Keratinocyte (primary cell): ENCODE measurements around the gene CA5A. TPM values are rescaled to one million over a fixed set of nuclear protein-coding genes. Genes with fewer than 3 reads are reported as not detected.

Experiments
- DNase-seq: peaks from one replicate; pipeline ENCODE4 v3.0.0-alpha.2; 2011; ENCODE audit warnings: low read depth, missing footprints, low spot score
- FAIRE-seq: peaks from 2 replicates; lab custom pipeline; 2011; peaks lifted over from hg19 to GRCh38; lab: Jason Lieb, UNC
- H2AFZ ChIP-seq: 2 replicates; pipeline ENCODE4 v1.6.0; 2012; ENCODE audit warnings: low read length, control low read depth, inconsistent platforms; ENCODE audit not compliant: control insufficient read depth
- H3K27ac ChIP-seq: 2 replicates; pipeline ENCODE4 v1.5.1; 2011; ENCODE audit warnings: low read length; ENCODE audit not compliant: control insufficient read depth, insufficient read depth
- H3K27me3 ChIP-seq: 3 replicates; pipeline ENCODE4 v1.6.0; 2011; ENCODE audit warnings: low read length; ENCODE audit not compliant: control insufficient read depth, insufficient read depth; ENCODE audit errors: extremely low read depth
- H3K36me3 ChIP-seq, 2 experiments: 2 replicates in 1 of 2; 3 replicates in 1 of 2; pipeline ENCODE4 v1.5.1; 2011; ENCODE audit warnings: low read length in 2 of 2, mild to moderate bottlenecking in 1 of 2; ENCODE audit not compliant: control insufficient read depth in 2 of 2, insufficient read depth in 2 of 2; ENCODE audit errors: extremely low read depth in 1 of 2
- H3K4me1 ChIP-seq: 3 replicates; pipeline ENCODE4 v1.5.1; 2011; ENCODE audit warnings: low read length; ENCODE audit not compliant: control insufficient read depth, insufficient read depth; ENCODE audit errors: extremely low read depth
- H3K4me2 ChIP-seq: 3 replicates; pipeline ENCODE4 v1.6.0; 2011; ENCODE audit warnings: low read depth, low read length; ENCODE audit not compliant: control insufficient read depth, insufficient read depth; ENCODE audit errors: extremely low read depth
- H3K4me3 ChIP-seq, 3 experiments: fragments of 200-600 bp in 1 of 3; sonication (generic) in 1 of 3; 2 replicates in 2 of 3; 3 replicates in 1 of 3; pipeline ENCODE4 v1.5.1; 2011 to 2016; ENCODE audit warnings: low read length in 3 of 3, mild to moderate bottlenecking in 3 of 3, control low read depth in 2 of 3, inconsistent platforms in 1 of 3, low read depth in 1 of 3, mixed read lengths in 1 of 3, mixed run types in 1 of 3, moderate library complexity in 1 of 3; ENCODE audit not compliant: control insufficient read depth in 2 of 3, insufficient read depth in 2 of 3; ENCODE audit errors: extremely low read depth in 1 of 3
- H3K79me2 ChIP-seq: 2 replicates; pipeline ENCODE4 v1.6.0; 2012; ENCODE audit warnings: low read length; ENCODE audit not compliant: control insufficient read depth, insufficient read depth
- H3K9ac ChIP-seq: 3 replicates; pipeline ENCODE4 v1.6.0; 2011; ENCODE audit warnings: low read length; ENCODE audit not compliant: control insufficient read depth, insufficient read depth; ENCODE audit errors: extremely low read depth
- H3K9me1 ChIP-seq: 3 replicates; pipeline ENCODE4 v1.6.0; 2011; ENCODE audit warnings: low read length; ENCODE audit not compliant: control insufficient read depth, insufficient read depth; ENCODE audit errors: extremely low read depth
- H3K9me3 ChIP-seq: 2 replicates; pipeline ENCODE4 v1.5.1; 2012; ENCODE audit warnings: low read depth, low read length; ENCODE audit not compliant: control insufficient read depth
- H4K20me1 ChIP-seq: 3 replicates; pipeline ENCODE4 v1.6.0; 2011; ENCODE audit warnings: low read length; ENCODE audit not compliant: control insufficient read depth, insufficient read depth; ENCODE audit errors: extremely low read depth
- EZH2 ChIP-seq: IDR thresholded peaks from one replicate; pipeline ENCODE4 v1.6.1; 2012; ENCODE audit warnings: inconsistent platforms, mild to moderate bottlenecking, low read length, moderate library complexity
- dilution Hi-C: fragments of 300-500 bp; cut with MboI; formaldehyde crosslinking; loops from one replicate; pipeline ENCODE4 v1.7.0; 2020; ENCODE audit warnings: low sequenced_read_pairs; ENCODE audit not compliant: extremely low pct_ligation_motif_present
- polyA plus RNA-seq, 5 experiments: library from polyadenylated mRNA; depleted of rRNA in 3 of 5; stranded (reverse) in 3 of 5; stranded (forward) in 1 of 5; unstranded in 1 of 5; fragments of >200 nt; gene quantifications; 1 replicate in 1 of 5; 2 replicates in 3 of 5; 3 replicates in 1 of 5; pipeline versions ENCODE4 v1.2.1 to v1.2.3, GENCODE V29; 2011 to 2012; ENCODE audit warnings: missing spikeins in 2 of 5, low read depth in 1 of 5, low replicate concordance in 1 of 5
- TF ChIP-seq, protein P1 (sequence below), 3 experiments: IDR thresholded peaks in 1 of 3; conservative IDR thresholded peaks in 1 of 3; optimal IDR thresholded peaks in 1 of 3; 2 replicates in 2 of 3; 3 replicates in 1 of 3; pipeline versions ENCODE3 to v1.5.1; 2011; ENCODE audit warnings: low read length in 3 of 3, mild to moderate bottlenecking in 3 of 3, moderate library complexity in 2 of 3, control low read depth in 1 of 3, inconsistent platforms in 1 of 3; ENCODE audit not compliant: insufficient read depth in 2 of 3; ENCODE audit errors: extremely low read depth in 1 of 3

Gene CA5A
- polyA plus RNA-seq, 1 donor (not counting 4 experiments of a cell fraction or from before 2014, with no cell fraction given): not detected

DNA sequence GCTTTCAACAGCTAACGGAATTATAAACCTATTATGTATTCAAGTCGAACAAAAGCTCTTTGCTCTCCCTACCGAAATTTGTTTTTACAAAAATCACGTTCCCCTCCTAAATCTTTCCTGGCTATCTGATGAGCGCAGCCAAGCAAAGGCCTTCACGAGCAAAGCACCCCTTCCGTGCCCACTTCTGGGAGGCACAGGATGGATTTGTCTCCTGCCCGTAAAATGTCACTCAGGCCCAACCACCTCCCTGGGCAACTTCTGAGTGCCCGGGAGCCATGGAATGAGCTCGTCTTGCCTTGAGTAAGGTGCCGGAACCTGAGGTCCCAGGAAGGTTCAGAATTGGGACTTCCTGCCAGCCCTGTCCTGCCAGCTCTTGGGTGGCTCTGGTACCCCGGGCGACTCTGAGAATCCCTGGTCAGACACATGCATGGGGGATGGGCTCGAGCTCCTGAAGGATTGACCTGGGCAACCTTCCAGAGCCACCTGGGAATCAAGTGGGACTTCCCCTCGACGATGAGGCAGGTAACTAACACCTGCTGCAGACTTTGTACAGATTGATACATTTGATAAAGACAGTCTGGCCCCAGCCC lies 86.8 kb downstream of the CA5A start:
- Histone ChIP-seq H3K27ac (no peak overlapping the region), H3K27me3 (no peaks in the 10 kb centered on the region), H3K4me1 (peaks cover 43% of the 10 kb centered on the region), H3K36me3 (peaks cover 42 to 81% of the 10 kb centered on the region in 2 experiments), H3K9me3 (no peaks in the 10 kb centered on the region), H3K9me1 (peaks cover 5% of the 10 kb centered on the region), H3K4me2 (no peak overlapping the region), H3K79me2 (peaks cover 96% of the 10 kb centered on the region), H4K20me1 (peaks cover 61% of the 10 kb centered on the region), H2AFZ (no peak overlapping the region), H3K9ac (no peak overlapping the region), H3K4me3 (no peak overlapping the region)
- DNase-seq: no peak
- TF ChIP-seq, protein P1, sequence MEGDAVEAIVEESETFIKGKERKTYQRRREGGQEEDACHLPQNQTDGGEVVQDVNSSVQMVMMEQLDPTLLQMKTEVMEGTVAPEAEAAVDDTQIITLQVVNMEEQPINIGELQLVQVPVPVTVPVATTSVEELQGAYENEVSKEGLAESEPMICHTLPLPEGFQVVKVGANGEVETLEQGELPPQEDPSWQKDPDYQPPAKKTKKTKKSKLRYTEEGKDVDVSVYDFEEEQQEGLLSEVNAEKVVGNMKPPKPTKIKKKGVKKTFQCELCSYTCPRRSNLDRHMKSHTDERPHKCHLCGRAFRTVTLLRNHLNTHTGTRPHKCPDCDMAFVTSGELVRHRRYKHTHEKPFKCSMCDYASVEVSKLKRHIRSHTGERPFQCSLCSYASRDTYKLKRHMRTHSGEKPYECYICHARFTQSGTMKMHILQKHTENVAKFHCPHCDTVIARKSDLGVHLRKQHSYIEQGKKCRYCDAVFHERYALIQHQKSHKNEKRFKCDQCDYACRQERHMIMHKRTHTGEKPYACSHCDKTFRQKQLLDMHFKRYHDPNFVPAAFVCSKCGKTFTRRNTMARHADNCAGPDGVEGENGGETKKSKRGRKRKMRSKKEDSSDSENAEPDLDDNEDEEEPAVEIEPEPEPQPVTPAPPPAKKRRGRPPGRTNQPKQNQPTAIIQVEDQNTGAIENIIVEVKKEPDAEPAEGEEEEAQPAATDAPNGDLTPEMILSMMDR (optimal IDR thresholded peaks at IDR 0.05 in 1 of 3, IDR thresholded peaks at IDR 0.05 in 1 of 3, conservative IDR thresholded peaks at IDR 0.05 in 1 of 3; ENCODE audit: extremely low read depth in 1 of 3, insufficient read depth in 2 of 3, low read length in 3 of 3): no peak
- TF ChIP-seq EZH2: no peak
- FAIRE-seq: no peak
- dilution Hi-C loops: no loop called here

DNA sequence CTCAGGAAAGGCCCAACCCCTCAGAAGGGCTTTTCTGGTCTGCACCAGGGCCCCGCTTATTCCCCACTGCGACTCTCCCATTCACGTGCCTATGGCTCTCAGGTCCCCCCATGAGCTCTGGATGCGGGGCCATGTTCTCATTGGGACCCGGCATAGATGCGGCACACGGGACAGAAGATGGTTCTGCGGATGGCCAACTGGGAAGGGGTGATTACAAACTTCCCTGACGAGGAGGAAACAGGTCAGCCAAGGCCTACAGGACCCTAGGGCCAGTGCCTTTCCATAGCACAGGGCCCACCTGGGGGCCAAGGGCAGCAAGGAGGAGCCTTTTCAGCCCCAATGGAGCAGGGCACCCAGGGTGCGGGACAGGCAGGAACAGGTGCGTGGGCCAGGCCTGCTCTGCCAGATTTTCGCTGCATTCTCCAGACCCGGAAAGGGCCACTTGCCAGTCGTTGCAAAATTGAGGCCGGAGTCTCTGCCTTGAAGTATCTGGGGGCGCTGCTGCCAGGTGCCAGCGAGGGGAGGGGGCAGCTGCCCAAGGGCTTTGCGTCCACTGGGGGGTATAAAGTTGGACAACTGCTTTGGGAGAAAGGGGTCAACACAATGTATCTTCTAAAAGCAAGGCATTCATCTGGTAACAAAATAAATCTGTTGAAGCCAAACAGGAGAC lies 87.5 kb downstream of the CA5A start:
- FAIRE-seq: no peak
- dilution Hi-C loops: no loop called here
- Histone ChIP-seq H3K4me3 (no peak overlapping the region), H3K9me1 (peaks cover 5% of the 10 kb centered on the region), H3K9ac (no peak overlapping the region), H3K9me3 (no peaks in the 10 kb centered on the region), H3K36me3 (peaks cover 43 to 87% of the 10 kb centered on the region in 2 experiments), H3K4me2 (no peak overlapping the region), H3K4me1 (peaks cover 40% of the 10 kb centered on the region), H3K27me3 (no peaks in the 10 kb centered on the region), H3K79me2 (peaks cover 100% of the 10 kb centered on the region), H4K20me1 (peaks cover 64% of the 10 kb centered on the region), H3K27ac (no peak overlapping the region), H2AFZ (no peak overlapping the region)
- TF ChIP-seq, protein P1 (optimal IDR thresholded peaks at IDR 0.05 in 1 of 3, IDR thresholded peaks at IDR 0.05 in 1 of 3, conservative IDR thresholded peaks at IDR 0.05 in 1 of 3; ENCODE audit: extremely low read depth in 1 of 3, insufficient read depth in 2 of 3, low read length in 3 of 3): no peak
- TF ChIP-seq EZH2: no peak
- no peak for DNase-seq
